ENCODE data around the gene ZNF664.

ZNF664 gene

DNA sequence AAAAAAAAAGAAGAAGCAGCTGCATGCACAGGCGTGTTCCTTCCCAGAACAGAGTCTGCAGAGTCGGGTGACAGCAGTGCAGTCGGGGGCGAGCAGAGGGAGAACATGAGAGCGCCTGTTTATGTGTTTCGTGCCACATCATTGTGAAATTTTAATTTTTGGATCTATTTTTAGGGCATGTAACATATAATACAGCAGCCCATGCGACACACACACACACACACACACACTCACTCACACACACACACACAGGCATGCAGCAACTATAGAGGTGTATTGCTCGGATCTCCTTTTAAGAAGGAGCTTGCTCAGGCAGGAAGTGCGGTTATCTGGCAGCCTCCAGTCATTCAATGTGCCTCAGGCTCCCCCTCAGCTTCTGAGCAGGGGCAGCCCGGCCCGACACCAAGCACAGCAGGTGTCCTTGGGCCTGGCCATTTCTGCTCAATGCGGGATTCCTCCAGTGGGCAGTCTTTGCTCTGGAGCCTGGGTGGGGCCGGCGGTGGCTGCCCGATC lies 71.8 kb downstream of the ZNF664 start:
- H3K36me3 ChIP-seq (ENCODE audit: insufficient read depth): no peaks in the 10 kb centered on the region
- H3K4me3 ChIP-seq (IDR thresholded peaks at IDR 0.05; ENCODE audit: insufficient read depth, low read depth, low read length): no peak overlapping the region
- TF ChIP-seq, protein P1, sequence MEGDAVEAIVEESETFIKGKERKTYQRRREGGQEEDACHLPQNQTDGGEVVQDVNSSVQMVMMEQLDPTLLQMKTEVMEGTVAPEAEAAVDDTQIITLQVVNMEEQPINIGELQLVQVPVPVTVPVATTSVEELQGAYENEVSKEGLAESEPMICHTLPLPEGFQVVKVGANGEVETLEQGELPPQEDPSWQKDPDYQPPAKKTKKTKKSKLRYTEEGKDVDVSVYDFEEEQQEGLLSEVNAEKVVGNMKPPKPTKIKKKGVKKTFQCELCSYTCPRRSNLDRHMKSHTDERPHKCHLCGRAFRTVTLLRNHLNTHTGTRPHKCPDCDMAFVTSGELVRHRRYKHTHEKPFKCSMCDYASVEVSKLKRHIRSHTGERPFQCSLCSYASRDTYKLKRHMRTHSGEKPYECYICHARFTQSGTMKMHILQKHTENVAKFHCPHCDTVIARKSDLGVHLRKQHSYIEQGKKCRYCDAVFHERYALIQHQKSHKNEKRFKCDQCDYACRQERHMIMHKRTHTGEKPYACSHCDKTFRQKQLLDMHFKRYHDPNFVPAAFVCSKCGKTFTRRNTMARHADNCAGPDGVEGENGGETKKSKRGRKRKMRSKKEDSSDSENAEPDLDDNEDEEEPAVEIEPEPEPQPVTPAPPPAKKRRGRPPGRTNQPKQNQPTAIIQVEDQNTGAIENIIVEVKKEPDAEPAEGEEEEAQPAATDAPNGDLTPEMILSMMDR (conservative IDR thresholded peaks at IDR 0.05; ENCODE audit: low read depth, low read length): no peak
- H3K4me2 ChIP-seq: no peak overlapping the region
- no peak overlapping the region for H2AFZ ChIP-seq (ENCODE audit: low read depth)
- no peak overlapping the region for H3K9ac ChIP-seq
- H3K4me1 ChIP-seq (ENCODE audit: low read depth, poor library complexity, severe bottlenecking): peaks cover under 1% of the 10 kb centered on the region
- H3K79me2 ChIP-seq (ENCODE audit: insufficient read depth, low read depth): no peaks in the 10 kb centered on the region
- no peaks in the 10 kb centered on the region for H4K20me1 ChIP-seq (ENCODE audit: insufficient read depth)
- no peaks in the 10 kb centered on the region for H3K27me3 ChIP-seq (ENCODE audit: insufficient read depth, low read depth)
- H3K27ac ChIP-seq: no peak overlapping the region

DNA sequence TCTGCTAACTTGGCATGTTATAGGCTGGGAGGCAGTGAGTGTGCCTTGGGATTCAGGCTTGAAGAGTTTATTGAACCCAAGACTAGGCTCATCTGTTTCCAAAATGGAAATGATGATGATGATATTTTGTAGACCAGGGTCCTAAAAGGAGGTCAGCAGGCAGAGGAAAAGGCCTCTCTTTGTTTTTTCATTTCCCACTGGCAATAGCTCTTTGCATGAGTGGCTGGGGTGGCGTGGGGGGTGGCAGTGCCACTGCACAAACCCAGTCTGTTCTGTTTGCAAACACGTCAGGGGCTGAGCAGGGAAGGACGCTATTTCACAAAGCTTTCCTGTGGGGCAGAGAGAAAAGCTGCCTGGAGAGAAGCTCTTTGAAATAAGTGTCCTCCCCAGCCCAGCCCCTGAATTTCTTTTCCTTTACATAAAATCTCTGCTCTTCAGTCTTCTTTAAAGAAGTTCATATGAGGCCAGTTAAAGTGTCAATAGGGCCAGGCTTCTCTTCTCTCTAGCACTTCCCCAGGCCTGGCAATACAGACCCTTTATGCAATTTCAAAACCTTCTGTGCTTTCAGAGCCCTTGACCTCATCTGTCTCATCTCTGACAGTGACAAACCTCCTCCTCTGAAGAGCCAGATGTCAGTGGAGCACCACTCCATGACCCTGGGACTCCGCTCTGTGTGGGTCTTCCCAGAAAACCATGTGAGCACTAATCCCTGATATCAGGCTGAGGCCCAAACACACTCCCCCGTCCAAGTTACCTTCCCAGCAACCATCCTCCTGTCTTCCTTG lies 72.8 kb downstream of the ZNF664 start:
- no peaks in the 10 kb centered on the region for H4K20me1 ChIP-seq (ENCODE audit: insufficient read depth)
- TF ChIP-seq, protein P1 (conservative IDR thresholded peaks at IDR 0.05; ENCODE audit: low read depth, low read length): no peak
- no peaks in the 10 kb centered on the region for H3K79me2 ChIP-seq (ENCODE audit: insufficient read depth, low read depth)
- no peak overlapping the region for H3K4me2 ChIP-seq
- no peak overlapping the region for H2AFZ ChIP-seq (ENCODE audit: low read depth)
- no peaks in the 10 kb centered on the region for H3K36me3 ChIP-seq (ENCODE audit: insufficient read depth)
- H3K4me3 ChIP-seq (IDR thresholded peaks at IDR 0.05; ENCODE audit: insufficient read depth, low read depth, low read length): no peak overlapping the region
- H3K4me1 ChIP-seq (ENCODE audit: low read depth, poor library complexity, severe bottlenecking): no peaks in the 10 kb centered on the region
- H3K27me3 ChIP-seq (ENCODE audit: insufficient read depth, low read depth): no peaks in the 10 kb centered on the region
- H3K27ac ChIP-seq: no peak overlapping the region
- H3K9ac ChIP-seq: no peak overlapping the region

DNA sequence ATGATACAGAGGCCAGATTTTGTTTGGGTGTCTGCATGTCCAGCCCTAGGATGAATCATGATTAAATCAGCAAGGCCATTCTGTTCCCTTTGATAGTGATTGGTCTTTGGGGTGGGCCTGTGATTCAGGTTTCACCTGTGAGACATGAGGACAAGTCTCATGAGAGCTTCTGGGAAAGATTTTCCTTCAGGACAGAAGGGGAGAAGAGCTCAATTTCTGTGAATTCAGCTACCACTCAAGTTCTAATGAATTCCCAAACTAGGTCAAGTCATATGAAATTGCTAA lies 73.4 kb downstream of the ZNF664 start:
- Histone ChIP-seq H3K4me2 (no peak overlapping the region), H3K27ac (no peak overlapping the region), H3K27me3 (ENCODE audit: insufficient read depth, low read depth) (no peaks in the 10 kb centered on the region), H2AFZ (ENCODE audit: low read depth) (no peak overlapping the region), H4K20me1 (ENCODE audit: insufficient read depth) (no peaks in the 10 kb centered on the region), H3K36me3 (ENCODE audit: insufficient read depth) (no peaks in the 10 kb centered on the region), H3K4me1 (ENCODE audit: low read depth, poor library complexity, severe bottlenecking) (no peaks in the 10 kb centered on the region), H3K9ac (no peak overlapping the region), H3K79me2 (ENCODE audit: insufficient read depth, low read depth) (no peaks in the 10 kb centered on the region), H3K4me3 (IDR thresholded peaks at IDR 0.05; ENCODE audit: insufficient read depth, low read depth, low read length) (no peak overlapping the region)
- TF ChIP-seq, protein P1 (conservative IDR thresholded peaks at IDR 0.05; ENCODE audit: low read depth, low read length): no peak

GRCh38 chr12:124047045-124047566 lies 74.1 kb downstream of the ZNF664 start:
- H3K9ac ChIP-seq: no peak overlapping the region
- no peaks in the 10 kb centered on the region for H3K79me2 ChIP-seq (ENCODE audit: insufficient read depth, low read depth)
- H3K27ac ChIP-seq: no peak overlapping the region
- TF ChIP-seq, protein P1 (conservative IDR thresholded peaks at IDR 0.05; ENCODE audit: low read depth, low read length): no peak
- no peak overlapping the region for H2AFZ ChIP-seq (ENCODE audit: low read depth)
- H3K4me3 ChIP-seq (IDR thresholded peaks at IDR 0.05; ENCODE audit: insufficient read depth, low read depth, low read length): no peak overlapping the region
- H4K20me1 ChIP-seq (ENCODE audit: insufficient read depth): no peaks in the 10 kb centered on the region
- H3K4me2 ChIP-seq: no peak overlapping the region
- no peaks in the 10 kb centered on the region for H3K36me3 ChIP-seq (ENCODE audit: insufficient read depth)
- H3K27me3 ChIP-seq (ENCODE audit: insufficient read depth, low read depth): no peaks in the 10 kb centered on the region
- H3K4me1 ChIP-seq (ENCODE audit: low read depth, poor library complexity, severe bottlenecking): no peaks in the 10 kb centered on the region
